Measurements from ENCODE around the gene SMARCAD1.

SMARCAD1 gene

DNA sequence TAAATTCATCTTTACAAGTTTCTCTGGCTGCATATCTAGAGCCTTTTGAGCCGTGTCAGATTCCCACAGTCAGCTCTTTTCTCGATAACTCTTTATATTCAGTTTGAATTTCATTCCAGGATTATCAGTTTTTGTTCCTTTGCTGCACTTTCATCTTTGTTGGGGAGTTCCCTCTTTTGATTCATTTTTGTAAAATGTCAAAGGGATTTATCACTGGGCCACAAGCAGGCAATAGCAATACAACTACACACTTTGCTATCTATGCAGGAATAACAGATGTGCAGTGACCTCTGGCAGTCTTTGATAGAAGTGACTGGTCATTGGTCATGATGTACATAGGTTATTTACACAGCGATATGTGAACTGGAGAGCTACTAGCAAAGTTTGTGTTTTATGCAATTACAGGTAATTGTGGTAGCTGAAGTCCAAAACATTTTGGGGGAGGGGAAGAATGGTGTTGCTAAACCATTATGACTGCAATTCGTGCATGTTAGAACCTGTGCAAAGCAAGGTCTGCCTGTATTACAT is 91.1 kb downstream of the SMARCAD1 start:
- Histone ChIP-seq H3K36me3 (no peaks in the 10 kb centered on the region), H3K9me3 (ENCODE audit: severe bottlenecking) (no peaks in the 10 kb centered on the region), H3K27me3 (ENCODE audit: insufficient read depth, low read depth, severe bottlenecking) (no peaks in the 10 kb centered on the region), H3K27ac (no peak overlapping the region), H3K4me3 (ENCODE audit: low read depth, low read length) (no peak overlapping the region)
- TF ChIP-seq, protein P1, sequence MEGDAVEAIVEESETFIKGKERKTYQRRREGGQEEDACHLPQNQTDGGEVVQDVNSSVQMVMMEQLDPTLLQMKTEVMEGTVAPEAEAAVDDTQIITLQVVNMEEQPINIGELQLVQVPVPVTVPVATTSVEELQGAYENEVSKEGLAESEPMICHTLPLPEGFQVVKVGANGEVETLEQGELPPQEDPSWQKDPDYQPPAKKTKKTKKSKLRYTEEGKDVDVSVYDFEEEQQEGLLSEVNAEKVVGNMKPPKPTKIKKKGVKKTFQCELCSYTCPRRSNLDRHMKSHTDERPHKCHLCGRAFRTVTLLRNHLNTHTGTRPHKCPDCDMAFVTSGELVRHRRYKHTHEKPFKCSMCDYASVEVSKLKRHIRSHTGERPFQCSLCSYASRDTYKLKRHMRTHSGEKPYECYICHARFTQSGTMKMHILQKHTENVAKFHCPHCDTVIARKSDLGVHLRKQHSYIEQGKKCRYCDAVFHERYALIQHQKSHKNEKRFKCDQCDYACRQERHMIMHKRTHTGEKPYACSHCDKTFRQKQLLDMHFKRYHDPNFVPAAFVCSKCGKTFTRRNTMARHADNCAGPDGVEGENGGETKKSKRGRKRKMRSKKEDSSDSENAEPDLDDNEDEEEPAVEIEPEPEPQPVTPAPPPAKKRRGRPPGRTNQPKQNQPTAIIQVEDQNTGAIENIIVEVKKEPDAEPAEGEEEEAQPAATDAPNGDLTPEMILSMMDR (IDR thresholded peaks at IDR 0.05; ENCODE audit: low read depth, low read length) = no peak
- DNase-seq = no peak

DNA sequence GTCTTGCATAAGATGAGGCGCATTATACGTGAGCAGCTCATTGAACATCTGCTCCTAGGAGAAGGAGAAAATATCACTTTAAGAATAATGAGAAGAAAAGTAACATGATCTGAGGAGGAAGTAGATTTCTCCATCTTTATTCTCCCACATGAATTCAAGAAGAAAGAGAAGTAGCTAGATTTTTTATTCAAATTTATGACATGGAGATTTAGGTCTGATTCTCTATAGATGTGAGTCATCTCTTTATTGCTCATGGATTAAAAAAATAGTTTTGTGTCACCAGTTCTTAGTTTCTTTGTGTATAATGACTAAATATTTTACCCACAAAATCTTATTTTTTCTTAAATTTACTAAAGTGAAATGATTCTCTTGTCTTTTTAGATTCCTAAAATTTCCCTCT is 94.5 kb downstream of the SMARCAD1 start:
- TF ChIP-seq, protein P1 (IDR thresholded peaks at IDR 0.05; ENCODE audit: low read depth, low read length) = no peak
- H3K27me3 ChIP-seq (ENCODE audit: insufficient read depth, low read depth, severe bottlenecking) = no peaks in the 10 kb centered on the region

DNA sequence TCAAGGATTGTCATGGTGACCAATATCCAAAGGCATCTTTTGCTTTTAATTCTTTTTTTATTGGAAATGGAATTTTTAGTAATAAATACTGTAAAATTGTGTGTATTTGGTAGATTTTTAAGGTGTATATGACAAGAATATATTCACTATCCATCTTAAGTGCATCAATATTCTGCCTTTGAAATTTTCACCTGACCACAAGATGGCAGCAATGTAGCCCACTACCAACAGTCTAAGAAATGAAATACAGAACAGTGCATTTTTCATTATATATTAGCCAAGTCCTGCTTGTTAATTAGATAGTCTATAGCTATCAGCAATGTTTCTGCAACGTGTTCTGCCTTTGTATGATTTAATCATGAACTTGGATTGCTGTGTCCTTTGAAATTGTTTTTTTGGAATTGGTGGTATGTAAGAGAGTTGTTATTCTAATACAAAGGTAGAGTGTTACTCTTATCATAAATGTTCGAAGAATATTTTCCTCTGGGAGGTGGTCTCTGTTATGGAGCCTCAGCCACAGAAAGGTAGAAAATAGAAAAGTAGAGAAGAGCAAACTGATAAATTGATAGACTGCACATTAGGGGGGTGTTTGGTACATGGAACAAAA is 96.8 kb downstream of the SMARCAD1 start:
- TF ChIP-seq, protein P1 (IDR thresholded peaks at IDR 0.05; ENCODE audit: low read depth, low read length) = peak; percentile 45; the same call in 1 of the 2 replicates
- no peaks in the 10 kb centered on the region for H3K9me3 ChIP-seq (ENCODE audit: severe bottlenecking)
- H3K27ac ChIP-seq = no peak overlapping the region
- H3K4me3 ChIP-seq (ENCODE audit: low read depth, low read length) = no peak overlapping the region
- H3K36me3 ChIP-seq = no peaks in the 10 kb centered on the region
- DNase-seq = no peak
- H3K27me3 ChIP-seq (ENCODE audit: insufficient read depth, low read depth, severe bottlenecking) = no peaks in the 10 kb centered on the region

More for the DNA sequence above, 94.5 kb downstream of the SMARCAD1 start:
- no peak overlapping the region for H3K27ac ChIP-seq
- H3K36me3 ChIP-seq = no peaks in the 10 kb centered on the region
- H3K9me3 ChIP-seq (ENCODE audit: severe bottlenecking) = no peaks in the 10 kb centered on the region
- DNase-seq = no peak
- H3K4me3 ChIP-seq (ENCODE audit: low read depth, low read length) = no peak overlapping the region

DNA sequence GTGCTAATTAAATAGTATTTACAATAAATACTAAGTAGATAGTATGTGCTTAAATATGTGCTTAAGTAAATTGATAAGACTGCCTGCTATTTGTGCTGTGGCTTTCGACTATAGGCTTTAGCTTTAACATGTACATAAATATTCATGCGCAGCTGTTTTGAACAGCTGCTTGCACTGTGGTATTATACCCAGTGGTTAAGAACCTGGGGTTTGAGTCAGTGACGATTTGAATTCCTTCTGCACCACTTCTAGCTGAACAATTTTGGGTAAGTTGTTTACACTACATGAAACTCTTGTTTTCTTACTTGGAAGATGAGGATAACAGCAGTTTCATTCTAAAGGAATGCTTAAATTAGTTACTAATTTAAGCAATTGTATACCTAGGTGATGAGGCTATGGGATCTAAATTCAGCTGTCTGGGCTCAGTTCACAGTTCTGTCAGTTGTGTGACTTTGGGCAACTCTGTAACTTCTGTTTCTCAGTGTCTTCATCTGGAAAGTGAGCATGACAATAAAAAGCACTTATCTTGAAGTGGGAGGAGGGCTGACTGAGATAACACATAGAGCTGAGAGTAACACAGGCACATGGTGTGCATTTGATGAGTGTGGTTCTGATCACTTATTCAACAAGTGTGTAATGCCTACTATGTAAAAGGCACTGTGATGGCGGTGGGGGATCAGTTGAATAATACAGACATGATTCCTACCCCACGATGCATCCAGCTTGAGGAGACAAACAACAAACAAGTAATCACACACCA is 98.0 kb downstream of the SMARCAD1 start:
- no peak for DNase-seq
- H3K36me3 ChIP-seq = no peaks in the 10 kb centered on the region

DNA sequence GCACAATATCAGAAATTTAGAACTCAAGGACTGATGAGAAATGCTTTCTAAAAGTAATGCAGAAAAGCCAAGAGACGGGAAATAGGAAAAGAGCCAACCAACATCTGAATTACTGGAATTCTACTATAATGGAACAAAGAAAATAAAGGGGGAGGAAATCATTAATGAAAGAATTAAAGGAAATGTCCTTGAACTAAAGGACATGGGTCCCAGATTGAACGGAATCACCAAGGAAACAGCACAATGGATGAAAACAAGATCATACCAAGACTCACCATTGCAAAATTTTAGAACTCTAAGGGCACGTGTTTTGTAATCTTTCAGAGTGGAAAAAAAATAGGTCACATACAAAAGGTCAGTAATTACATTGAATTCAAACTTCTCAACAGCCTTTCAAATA is 99.0 kb downstream of the SMARCAD1 start:
- TF ChIP-seq, protein P1 (IDR thresholded peaks at IDR 0.05; ENCODE audit: low read depth, low read length) = no peak
- Histone ChIP-seq H3K27ac (no peak overlapping the region), H3K4me3 (ENCODE audit: low read depth, low read length) (no peak overlapping the region), H3K27me3 (ENCODE audit: insufficient read depth, low read depth, severe bottlenecking) (no peaks in the 10 kb centered on the region), H3K36me3 (no peaks in the 10 kb centered on the region), H3K9me3 (ENCODE audit: severe bottlenecking) (no peaks in the 10 kb centered on the region)
- no peak for DNase-seq

More for the DNA sequence above, 98.0 kb downstream of the SMARCAD1 start:
- Histone ChIP-seq H3K27me3 (ENCODE audit: insufficient read depth, low read depth, severe bottlenecking) (no peaks in the 10 kb centered on the region), H3K9me3 (ENCODE audit: severe bottlenecking) (no peaks in the 10 kb centered on the region), H3K4me3 (ENCODE audit: low read depth, low read length) (no peak overlapping the region), H3K27ac (no peak overlapping the region)
- TF ChIP-seq, protein P1 (IDR thresholded peaks at IDR 0.05; ENCODE audit: low read depth, low read length) = no peak

Data from WERI-Rb-1 (cell line).